Neuron (in vitro differentiated cells): ENCODE data around the gene PRR35.

Source experiments
- H2AFZ ChIP-seq: one replicate; pipeline ENCODE4 v1.6.1; 2013; ENCODE audit warnings: low read depth, mild to moderate bottlenecking, inconsistent platforms, low read length, moderate library complexity
- H3K27me3 ChIP-seq: one replicate; pipeline ENCODE4 v1.6.1; 2013; ENCODE audit warnings: low read length; ENCODE audit not compliant: insufficient read depth
- H3K36me3 ChIP-seq: one replicate; pipeline ENCODE4 v1.6.1; 2013; ENCODE audit warnings: low read length; ENCODE audit not compliant: insufficient read depth
- H3K4me1 ChIP-seq: one replicate; pipeline ENCODE4 v1.6.1; 2013; ENCODE audit warnings: low read length; ENCODE audit not compliant: insufficient read depth
- H3K4me3 ChIP-seq: 2 replicates; pipeline ENCODE4 v1.5.1; 2013; ENCODE audit warnings: mild to moderate bottlenecking, low read length, moderate library complexity
- H3K9me3 ChIP-seq: one replicate; pipeline ENCODE4 v1.6.1; 2013; ENCODE audit warnings: low read length

PRR35 gene

GRCh38 chr16:588889-589657, 28.9 kb downstream of the PRR35 start:
- H2AFZ ChIP-seq = peak overlapping the region; percentile 85
- no peaks in the 10 kb centered on the region for H3K27me3 ChIP-seq
- peak overlapping the region; percentile 80 for H3K4me3 ChIP-seq
- H3K4me1 ChIP-seq = peaks cover 24% of the 10 kb centered on the region
- peaks cover 7% of the 10 kb centered on the region for H3K36me3 ChIP-seq
- no peaks in the 10 kb centered on the region for H3K9me3 ChIP-seq

- Histone ChIP-seq H3K27me3 (no peaks in the 10 kb centered on the region), H3K36me3 (peaks cover 7% of the 10 kb centered on the region), H3K4me1 (peaks cover 24% of the 10 kb centered on the region), H3K4me3 (peak within 1 kb of the TSS; percentile 80), H2AFZ (peak within 1 kb of the TSS; percentile 85), H3K9me3 (no peaks in the 10 kb centered on the region)
Measured at GRCh38 chr16:589658-590187, 29.5 kb downstream of the PRR35 start, which contains the start of gene RAB40C. Gene RAB40C (plus strand): TSS chr16:590066. CDS start chr16:590292, 226 bp downstream.

- H3K4me3 ChIP-seq = peak overlapping the region; percentile 63
- H3K4me1 ChIP-seq = peaks cover 24% of the 10 kb centered on the region
- peaks cover 9% of the 10 kb centered on the region for H3K36me3 ChIP-seq
- no peaks in the 10 kb centered on the region for H3K27me3 ChIP-seq
- H2AFZ ChIP-seq = no peak overlapping the region
- no peaks in the 10 kb centered on the region for H3K9me3 ChIP-seq
Measured at GRCh38 chr16:590188-590814, 30.1 kb downstream of the PRR35 start.

- Histone ChIP-seq H3K4me1 (peaks cover 24% of the 10 kb centered on the region), H3K9me3 (no peaks in the 10 kb centered on the region), H3K36me3 (peaks cover 9% of the 10 kb centered on the region), H2AFZ (no peak overlapping the region), H3K4me3 (peak overlapping the region; percentile 63), H3K27me3 (no peaks in the 10 kb centered on the region)
Measured at GRCh38 chr16:590815-591200, 30.6 kb downstream of the PRR35 start.

- Histone ChIP-seq H3K4me3 (peak overlapping the region; percentile 63), H3K36me3 (peaks cover 9% of the 10 kb centered on the region), H3K27me3 (no peaks in the 10 kb centered on the region), H3K9me3 (no peaks in the 10 kb centered on the region), H2AFZ (no peak overlapping the region), H3K4me1 (peaks cover 24% of the 10 kb centered on the region)
Measured at GRCh38 chr16:591231-591630, 31.0 kb downstream of the PRR35 start.

GRCh38 chr16:591892-592517, 31.8 kb downstream of the PRR35 start:
- Histone ChIP-seq H3K4me1 (peaks cover 24% of the 10 kb centered on the region), H3K27me3 (no peaks in the 10 kb centered on the region), H3K4me3 (no peak overlapping the region), H3K9me3 (no peaks in the 10 kb centered on the region), H3K36me3 (peaks cover 9% of the 10 kb centered on the region), H2AFZ (no peak overlapping the region)

- Histone ChIP-seq H3K27me3 (no peaks in the 10 kb centered on the region), H3K36me3 (peaks cover 9% of the 10 kb centered on the region), H2AFZ (no peak overlapping the region), H3K4me1 (peaks cover 20% of the 10 kb centered on the region), H3K4me3 (no peak overlapping the region), H3K9me3 (no peaks in the 10 kb centered on the region)
Measured at GRCh38 chr16:592518-593306, 32.5 kb downstream of the PRR35 start.

- H3K9me3 ChIP-seq = no peaks in the 10 kb centered on the region
- peaks cover 13% of the 10 kb centered on the region for H3K4me1 ChIP-seq
- H2AFZ ChIP-seq = no peak overlapping the region
- no peaks in the 10 kb centered on the region for H3K27me3 ChIP-seq
- peaks cover 9% of the 10 kb centered on the region for H3K36me3 ChIP-seq
- no peak overlapping the region for H3K4me3 ChIP-seq
Measured at GRCh38 chr16:593406-593805, 33.2 kb downstream of the PRR35 start.

- no peak overlapping the region for H3K4me3 ChIP-seq
- H3K36me3 ChIP-seq = peaks cover 11% of the 10 kb centered on the region
- no peaks in the 10 kb centered on the region for H3K9me3 ChIP-seq
- H3K27me3 ChIP-seq = no peaks in the 10 kb centered on the region
- H3K4me1 ChIP-seq = peaks cover 12% of the 10 kb centered on the region
- H2AFZ ChIP-seq = no peak overlapping the region
Measured at GRCh38 chr16:593807-594206, 33.6 kb downstream of the PRR35 start.

- H3K4me1 ChIP-seq = peaks cover 12% of the 10 kb centered on the region
- no peaks in the 10 kb centered on the region for H3K27me3 ChIP-seq
- H3K36me3 ChIP-seq = peaks cover 16% of the 10 kb centered on the region
Measured at GRCh38 chr16:595094-595528, 34.9 kb downstream of the PRR35 start.

GRCh38 chr16:595942-596735, 35.9 kb downstream of the PRR35 start:
- Histone ChIP-seq H3K4me3 (no peak overlapping the region), H2AFZ (no peak overlapping the region), H3K4me1 (peaks cover 7% of the 10 kb centered on the region), H3K9me3 (no peaks in the 10 kb centered on the region), H3K36me3 (peaks cover 17% of the 10 kb centered on the region), H3K27me3 (no peaks in the 10 kb centered on the region)

More at GRCh38 chr16:595094-595528, 34.9 kb downstream of the PRR35 start:
- no peak overlapping the region for H3K4me3 ChIP-seq
- H2AFZ ChIP-seq = no peak overlapping the region
- H3K9me3 ChIP-seq = no peaks in the 10 kb centered on the region

GRCh38 chr16:596736-597060, 36.5 kb downstream of the PRR35 start:
- H3K4me1 ChIP-seq = peaks cover 5% of the 10 kb centered on the region
- no peaks in the 10 kb centered on the region for H3K9me3 ChIP-seq

More at GRCh38 chr16:596736-597060, 36.5 kb downstream of the PRR35 start:
- H3K27me3 ChIP-seq = no peaks in the 10 kb centered on the region
- no peak overlapping the region for H3K4me3 ChIP-seq
- H3K36me3 ChIP-seq = peaks cover 17% of the 10 kb centered on the region
- H2AFZ ChIP-seq = no peak overlapping the region
